GM12892 (cell line): Measurements from ENCODE around the gene PKP1.

Source experiments
- POLR2A ChIP-seq: IDR thresholded peaks from 2 replicates; pipeline ENCODE4 v1.6.1; 2011; ENCODE audit warnings: low read depth, low read length, control low read depth
- POLR2AphosphoS5 ChIP-seq: IDR thresholded peaks from 2 replicates; pipeline ENCODE4 v1.6.1; 2011; ENCODE audit warnings: low read depth, low read length, control low read depth
- TAF1 ChIP-seq: IDR thresholded peaks from 2 replicates; pipeline ENCODE4 v1.6.1; 2011; ENCODE audit warnings: low read depth, mild to moderate bottlenecking, control low read depth, low read length, borderline replicate concordance

- TF ChIP-seq POLR2A (no peak), POLR2AphosphoS5 (no peak), TAF1 (no peak)
Measured at GRCh38 chr1:201260236-201260590, 23.1 kb upstream of the PKP1 start.
